ENCODE data around the gene DENND2A. TPM values are rescaled to one million over a fixed set of nuclear protein-coding genes. Genes with fewer than 3 reads are reported as not detected.

Gene DENND2A
- total RNA-seq, 1 experiment from 2014 or later = 10.0 TPM

DNA sequence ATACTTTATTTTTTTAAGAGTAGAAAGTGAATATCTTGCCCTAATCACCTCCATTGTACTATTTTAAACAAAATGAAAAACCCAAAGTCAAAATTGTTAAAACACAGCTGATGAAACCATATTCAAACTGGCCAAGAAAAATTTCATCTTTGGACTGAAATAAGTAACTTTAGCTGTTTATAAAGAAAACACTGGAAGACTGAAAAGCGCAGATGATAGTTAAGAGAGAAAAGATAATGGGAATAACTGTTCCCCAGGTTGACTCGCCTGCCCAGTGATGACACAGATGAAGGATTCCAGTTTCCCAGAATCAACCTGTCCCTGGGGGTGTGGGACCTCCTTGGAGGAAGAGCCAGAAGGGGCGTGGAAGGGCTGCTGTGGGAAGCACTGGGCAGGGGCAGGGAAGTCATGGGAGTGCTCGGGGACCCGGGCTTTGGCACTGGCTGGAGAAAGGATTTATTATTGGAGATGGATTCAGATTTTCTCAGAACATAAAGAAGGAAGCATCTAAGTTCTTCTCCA is 43.1 kb downstream of the DENND2A start (continued):
- TF ChIP-seq GTF2I (CRISPR knock-in tag; conservative IDR thresholded peaks at IDR 0.05) (no peak), ZNF671 (CRISPR knock-in tag; IDR thresholded peaks at IDR 0.05) (no peak)
- TF ChIP-seq, protein P1, sequence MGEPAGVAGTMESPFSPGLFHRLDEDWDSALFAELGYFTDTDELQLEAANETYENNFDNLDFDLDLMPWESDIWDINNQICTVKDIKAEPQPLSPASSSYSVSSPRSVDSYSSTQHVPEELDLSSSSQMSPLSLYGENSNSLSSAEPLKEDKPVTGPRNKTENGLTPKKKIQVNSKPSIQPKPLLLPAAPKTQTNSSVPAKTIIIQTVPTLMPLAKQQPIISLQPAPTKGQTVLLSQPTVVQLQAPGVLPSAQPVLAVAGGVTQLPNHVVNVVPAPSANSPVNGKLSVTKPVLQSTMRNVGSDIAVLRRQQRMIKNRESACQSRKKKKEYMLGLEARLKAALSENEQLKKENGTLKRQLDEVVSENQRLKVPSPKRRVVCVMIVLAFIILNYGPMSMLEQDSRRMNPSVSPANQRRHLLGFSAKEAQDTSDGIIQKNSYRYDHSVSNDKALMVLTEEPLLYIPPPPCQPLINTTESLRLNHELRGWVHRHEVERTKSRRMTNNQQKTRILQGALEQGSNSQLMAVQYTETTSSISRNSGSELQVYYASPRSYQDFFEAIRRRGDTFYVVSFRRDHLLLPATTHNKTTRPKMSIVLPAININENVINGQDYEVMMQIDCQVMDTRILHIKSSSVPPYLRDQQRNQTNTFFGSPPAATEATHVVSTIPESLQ (CRISPR knock-in tag; IDR thresholded peaks at IDR 0.05) = no peak

DNA sequence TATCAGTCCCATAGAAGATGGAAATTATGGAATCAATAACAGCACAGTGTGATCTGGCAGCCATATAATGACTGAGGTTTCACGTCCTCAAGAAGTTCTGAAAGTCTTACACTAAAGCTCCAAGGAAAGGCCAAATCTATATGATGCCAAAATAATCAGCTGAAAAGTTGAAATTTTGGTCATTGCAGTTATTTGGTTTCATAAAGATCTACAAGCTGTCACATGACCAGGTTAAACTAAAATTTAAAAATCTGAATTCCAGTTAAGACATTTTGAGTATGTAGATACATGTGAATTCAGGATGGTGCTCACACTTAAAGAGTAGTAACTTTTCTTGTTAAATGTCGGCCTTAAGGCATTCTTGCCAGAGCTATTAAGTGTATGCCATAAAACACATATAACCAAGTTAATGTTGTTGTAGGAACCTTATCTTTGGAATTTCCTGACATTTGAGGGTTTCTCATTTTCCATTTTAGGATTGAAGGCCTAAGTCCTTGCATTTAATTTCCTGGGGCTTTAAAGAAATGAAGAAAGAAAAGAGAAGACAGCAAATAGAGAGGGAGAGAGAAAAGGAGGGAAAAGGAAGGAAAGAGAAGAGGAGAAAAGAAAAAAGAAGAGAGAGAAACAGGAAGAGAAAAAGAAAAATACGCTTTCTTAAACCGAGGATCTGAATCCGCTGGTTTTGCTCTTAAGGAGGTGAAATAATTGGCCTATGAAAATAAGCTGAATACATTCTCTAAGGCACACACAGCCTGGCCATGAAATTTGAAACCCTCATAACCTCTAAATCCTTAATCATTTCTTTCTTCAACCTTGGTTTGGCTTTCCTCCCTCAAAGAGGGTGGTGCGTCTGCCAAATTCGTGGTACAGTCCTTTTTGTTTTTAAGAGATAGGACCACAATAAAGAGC is 43.8 kb downstream of the DENND2A start:
- H3K4me3 Mint-ChIP-seq = no peak overlapping the region
- POLR2A ChIA-PET = no interaction called here
- no peak for ATAC-seq
- no peak for DNase-seq (ENCODE audit: low spot score)
- H3K9me3 Mint-ChIP-seq = no peaks in the 10 kb centered on the region
- no peaks in the 10 kb centered on the region for H3K27me3 Mint-ChIP-seq (ENCODE audit: low read depth)
- TF ChIP-seq ZNF416 (CRISPR knock-in tag; IDR thresholded peaks at IDR 0.05) (no peak), EMX1 (CRISPR knock-in tag; IDR thresholded peaks at IDR 0.05) (no peak), NFATC4 (CRISPR knock-in tag; IDR thresholded peaks at IDR 0.05) (no peak), GRHL2 (CRISPR knock-in tag; IDR thresholded peaks at IDR 0.05; ENCODE audit: insufficient replicate concordance, severe bottlenecking) (no peak), SMAD3 (CRISPR knock-in tag; IDR thresholded peaks at IDR 0.05; ENCODE audit: borderline replicate concordance) (no peak), NFYB (CRISPR knock-in tag; conservative IDR thresholded peaks at IDR 0.05; ENCODE audit: low read depth) (no peak), ESRRA (CRISPR knock-in tag; IDR thresholded peaks at IDR 0.05; ENCODE audit: borderline replicate concordance) (no peak), MYBL2 (CRISPR knock-in tag; IDR thresholded peaks at IDR 0.05) (no peak), ZNF263 (CRISPR knock-in tag; IDR thresholded peaks at IDR 0.05; ENCODE audit: low read depth) (no peak)
- TF ChIP-seq, protein P2, sequence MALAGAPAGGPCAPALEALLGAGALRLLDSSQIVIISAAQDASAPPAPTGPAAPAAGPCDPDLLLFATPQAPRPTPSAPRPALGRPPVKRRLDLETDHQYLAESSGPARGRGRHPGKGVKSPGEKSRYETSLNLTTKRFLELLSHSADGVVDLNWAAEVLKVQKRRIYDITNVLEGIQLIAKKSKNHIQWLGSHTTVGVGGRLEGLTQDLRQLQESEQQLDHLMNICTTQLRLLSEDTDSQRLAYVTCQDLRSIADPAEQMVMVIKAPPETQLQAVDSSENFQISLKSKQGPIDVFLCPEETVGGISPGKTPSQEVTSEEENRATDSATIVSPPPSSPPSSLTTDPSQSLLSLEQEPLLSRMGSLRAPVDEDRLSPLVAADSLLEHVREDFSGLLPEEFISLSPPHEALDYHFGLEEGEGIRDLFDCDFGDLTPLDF (CRISPR knock-in tag; IDR thresholded peaks at IDR 0.05) = no peak
- peak overlapping the region; percentile 75; the same call in 1 of the 2 replicates for H3K27ac Mint-ChIP-seq
- H3K4me1 Mint-ChIP-seq = peaks cover 12% of the 10 kb centered on the region
- H3K36me3 Mint-ChIP-seq = no peaks in the 10 kb centered on the region
- CTCF ChIA-PET = interaction anchor here (1.1 to 2.8 kb wide), 2 partner anchors 17 to 44 kb away, joined by 4 to 10 read pairs; partner anchors contain the start of gene DENND2A

DNA sequence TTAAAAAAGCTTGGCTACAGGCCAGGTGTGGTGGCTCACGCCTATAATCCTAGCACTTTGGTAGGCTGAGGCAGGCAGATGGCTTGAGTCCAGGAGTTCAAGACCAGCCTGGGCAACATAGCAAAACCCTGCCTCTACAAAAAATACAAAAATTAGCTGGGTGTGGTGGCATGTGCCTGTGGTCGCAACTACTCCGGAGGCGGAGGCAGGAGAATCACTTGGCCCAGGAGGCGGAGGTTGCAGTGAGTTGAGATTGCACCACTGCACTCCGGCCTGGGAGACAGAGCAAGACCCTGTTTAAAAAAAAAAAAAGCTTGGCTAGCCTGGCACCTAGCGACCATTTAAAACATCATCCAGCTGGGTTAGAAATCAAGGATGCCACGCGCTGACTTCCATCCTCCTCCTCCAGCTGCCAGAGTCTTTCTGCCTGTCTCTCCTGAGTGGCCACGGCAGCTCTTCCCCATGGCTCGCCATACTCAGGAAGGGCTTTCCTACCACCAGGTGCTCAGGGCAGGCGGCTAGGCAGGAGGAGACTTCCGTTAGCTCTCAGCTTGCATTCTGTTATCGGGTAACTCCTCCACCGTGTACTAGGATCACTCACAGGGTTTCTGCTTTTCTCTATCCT is 45.0 kb downstream of the DENND2A start:
- Mint-ChIP-seq H3K4me3 (no peak overlapping the region), H3K4me1 (peaks cover 14% of the 10 kb centered on the region), H3K9me3 (no peaks in the 10 kb centered on the region), H3K27me3 (ENCODE audit: low read depth) (no peaks in the 10 kb centered on the region), H3K36me3 (no peaks in the 10 kb centered on the region), H3K27ac (no peak overlapping the region)
- ATAC-seq (peak; percentile 64), DNase-seq (ENCODE audit: low spot score) (no peak)
- CTCF ChIA-PET = interaction anchor here (0.6 to 2.8 kb wide), 7 partner anchors 18 to 107 kb away, joined by 3 to 10 read pairs (median 4); partner anchors contain the start of gene DENND2A
- POLR2A ChIA-PET = interaction anchor here (0.6 to 1.0 kb wide), 3 partner anchors 34 to 73 kb away, joined by 3 to 4 read pairs (median 3); no protein-coding TSS in a partner anchor
- no peak for TF ChIP-seq HMGA2 (CRISPR knock-in tag; IDR thresholded peaks at IDR 0.05)
- TF ChIP-seq NR2C2 (CRISPR knock-in tag; IDR thresholded peaks at IDR 0.05) = no peak
- no peak for TF ChIP-seq JAZF1 (CRISPR knock-in tag; IDR thresholded peaks at IDR 0.05)
- TF ChIP-seq, protein P2 (CRISPR knock-in tag; IDR thresholded peaks at IDR 0.05) = no peak
- no peak for TF ChIP-seq ETV6 (CRISPR knock-in tag; IDR thresholded peaks at IDR 0.05)
- TF ChIP-seq, protein P3, sequence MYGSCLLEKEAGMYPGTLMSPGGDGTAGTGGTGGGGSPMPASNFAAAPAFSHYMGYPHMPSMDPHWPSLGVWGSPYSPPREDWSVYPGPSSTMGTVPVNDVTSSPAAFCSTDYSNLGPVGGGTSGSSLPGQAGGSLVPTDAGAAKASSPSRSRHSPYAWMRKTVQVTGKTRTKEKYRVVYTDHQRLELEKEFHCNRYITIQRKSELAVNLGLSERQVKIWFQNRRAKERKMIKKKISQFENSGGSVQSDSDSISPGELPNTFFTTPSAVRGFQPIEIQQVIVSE (CRISPR knock-in tag; IDR thresholded peaks at IDR 0.05; ENCODE audit: borderline replicate concordance) = no peak
- TF ChIP-seq, protein P4, sequence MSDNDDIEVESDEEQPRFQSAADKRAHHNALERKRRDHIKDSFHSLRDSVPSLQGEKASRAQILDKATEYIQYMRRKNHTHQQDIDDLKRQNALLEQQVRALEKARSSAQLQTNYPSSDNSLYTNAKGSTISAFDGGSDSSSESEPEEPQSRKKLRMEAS (CRISPR knock-in tag; IDR thresholded peaks at IDR 0.05) = no peak
- TF ChIP-seq FOXK1 (CRISPR knock-in tag; IDR thresholded peaks at IDR 0.05) = no peak
- TF ChIP-seq ZNF396 (CRISPR knock-in tag; IDR thresholded peaks at IDR 0.05; ENCODE audit: borderline replicate concordance) = no peak
- TF ChIP-seq ZNF263 (CRISPR knock-in tag; IDR thresholded peaks at IDR 0.05; ENCODE audit: low read depth) = no peak
- no peak for TF ChIP-seq ZNF232 (CRISPR knock-in tag; IDR thresholded peaks at IDR 0.05)
- no peak for TF ChIP-seq OVOL2 (CRISPR knock-in tag; IDR thresholded peaks at IDR 0.05; ENCODE audit: borderline replicate concordance)
- no peak for TF ChIP-seq NFE2L1 (CRISPR knock-in tag; IDR thresholded peaks at IDR 0.05)
- TF ChIP-seq ZNF121 (CRISPR knock-in tag; IDR thresholded peaks at IDR 0.05) = no peak
